ENCODE results near the gene FSTL3. TPM values are rescaled to one million over a fixed set of nuclear protein-coding genes. Genes with fewer than 3 reads are reported as not detected.

Gene FSTL3
- total RNA-seq, 1 experiment from 2014 or later, result 6.0 TPM

GRCh38 chr19:639253-640160 lies 36.7 kb upstream of the FSTL3 start, which contains the start of gene FGF22:
Gene FGF22 (plus strand): TSS chr19:639879. CDS start chr19:639926, 47 bp downstream.
- Histone ChIP-seq H3K27me3 (replicated peaks; ENCODE audit: insufficient read depth, low read depth, low read length, poor library complexity) (no peaks in the 10 kb centered on the region), H3K4me1 (ENCODE audit: insufficient read depth, low read length, poor library complexity, severe bottlenecking) (no peaks in the 10 kb centered on the region), H3K27ac (ENCODE audit: low read depth, low read length, poor library complexity, severe bottlenecking) (no peak within 1 kb of the TSS), H3K4me3 (ENCODE audit: low read depth, low read length, poor library complexity, severe bottlenecking) (peak within 1 kb of the TSS; percentile 53), H3K9me3 (ENCODE audit: low read depth, low read length, poor library complexity, severe bottlenecking) (no peaks in the 10 kb centered on the region), H3K36me3 (ENCODE audit: insufficient read depth, low read length, poor library complexity, severe bottlenecking) (no peaks in the 10 kb centered on the region)
- no TSS peak for BruUV-seq (replicated peaks)
- ChIA-PET POLR2A (ENCODE audit: low non-redundant PET) (no interaction called here), CTCF (no interaction called here)
- DNase-seq (ENCODE audit: low spot score), result peak; percentile 94
- intact Hi-C loops (cut with micrococcal nuclease; ENCODE audit: unreplicated experiment), result no loop called here
- TF ChIP-seq EZH2 (IDR thresholded peaks at IDR 0.05; ENCODE audit: borderline replicate concordance, low read depth, low read length, poor library complexity, severe bottlenecking), result no peak
- TF ChIP-seq CTCF (conservative IDR thresholded peaks at IDR 0.05; ENCODE audit: low read depth, low read length), result no peak

- TF ChIP-seq EZH2 (IDR thresholded peaks at IDR 0.05; ENCODE audit: borderline replicate concordance, low read depth, low read length, poor library complexity, severe bottlenecking), result no peak
- TF ChIP-seq CTCF (conservative IDR thresholded peaks at IDR 0.05; ENCODE audit: low read depth, low read length), result no peak
- POLR2A ChIA-PET (ENCODE audit: low non-redundant PET), result no interaction called here
- Histone ChIP-seq H3K4me1 (ENCODE audit: insufficient read depth, low read length, poor library complexity, severe bottlenecking) (no peaks in the 10 kb centered on the region), H3K27ac (ENCODE audit: low read depth, low read length, poor library complexity, severe bottlenecking) (no peak overlapping the region), H3K9me3 (ENCODE audit: low read depth, low read length, poor library complexity, severe bottlenecking) (no peaks in the 10 kb centered on the region), H3K27me3 (replicated peaks; ENCODE audit: insufficient read depth, low read depth, low read length, poor library complexity) (no peaks in the 10 kb centered on the region), H3K4me3 (ENCODE audit: low read depth, low read length, poor library complexity, severe bottlenecking) (peak overlapping the region; percentile 53), H3K36me3 (ENCODE audit: insufficient read depth, low read length, poor library complexity, severe bottlenecking) (no peaks in the 10 kb centered on the region)
- DNase-seq (ENCODE audit: low spot score), result no peak
- CTCF ChIA-PET, result no interaction called here
- no TSS peak for BruUV-seq (replicated peaks)
- intact Hi-C loops (cut with micrococcal nuclease; ENCODE audit: unreplicated experiment), result no loop called here
These were observed 36.0 kb upstream of the FSTL3 start for GRCh38 chr19:640161-640558.

- no peak for DNase-seq (ENCODE audit: low spot score)
- no peaks in the 10 kb centered on the region for H3K4me1 ChIP-seq (ENCODE audit: insufficient read depth, low read length, poor library complexity, severe bottlenecking)
- H3K9me3 ChIP-seq (ENCODE audit: low read depth, low read length, poor library complexity, severe bottlenecking), result no peaks in the 10 kb centered on the region
- ChIA-PET CTCF (no interaction called here), POLR2A (ENCODE audit: low non-redundant PET) (no interaction called here)
- peaks cover 4% of the 10 kb centered on the region for H3K36me3 ChIP-seq (ENCODE audit: insufficient read depth, low read length, poor library complexity, severe bottlenecking)
- no peak for TF ChIP-seq EZH2 (IDR thresholded peaks at IDR 0.05; ENCODE audit: borderline replicate concordance, low read depth, low read length, poor library complexity, severe bottlenecking)
- TF ChIP-seq CTCF (conservative IDR thresholded peaks at IDR 0.05; ENCODE audit: low read depth, low read length), result no peak
- no peak overlapping the region for H3K27ac ChIP-seq (ENCODE audit: low read depth, low read length, poor library complexity, severe bottlenecking)
- no peaks in the 10 kb centered on the region for H3K27me3 ChIP-seq (replicated peaks; ENCODE audit: insufficient read depth, low read depth, low read length, poor library complexity)
- BruUV-seq (replicated peaks), result no TSS peak
- no peak overlapping the region for H3K4me3 ChIP-seq (ENCODE audit: low read depth, low read length, poor library complexity, severe bottlenecking)
- intact Hi-C loops (cut with micrococcal nuclease; ENCODE audit: unreplicated experiment), result no loop called here
These were observed 35.5 kb upstream of the FSTL3 start for GRCh38 chr19:640606-641189.

Data from A673 (cell line).